Stimulated activated CD4-positive, alpha-beta T cell treated with anti-CD3 and anti-CD28 coated beads, Interleukin-12 subunit alpha, Interleukin-12 subunit beta, amount 100 ng/mL, for 24 hours (primary cell): Measurements from ENCODE around the gene ANKRD40.
A peak's percentile ranks its signal among the peaks of the same experiment; 100 is the strongest.

ENCODE experiments used
- DNase-seq, 2 experiments: peaks; one replicate each; pipeline ENCODE4 v3.0.0-alpha.2; 2020; ENCODE audit warnings: low read depth in 2 of 2

The ANKRD40 gene

GRCh38 chr17:50668838-50669581, 38.7 kb downstream of the ANKRD40 start:
- DNase-seq: no peak

- DNase-seq: no peak
These were observed 39.5 kb downstream of the ANKRD40 start for GRCh38 chr17:50668025-50668837.

- no peak for DNase-seq
These were observed 40.3 kb downstream of the ANKRD40 start for GRCh38 chr17:50667259-50668024.

GRCh38 chr17:50666316-50666715, 41.4 kb downstream of the ANKRD40 start:
- DNase-seq: no peak

GRCh38 chr17:50665838-50666237, 41.9 kb downstream of the ANKRD40 start:
- DNase-seq: no peak

GRCh38 chr17:50664788-50665458, 42.8 kb downstream of the ANKRD40 start:
- no peak for DNase-seq

GRCh38 chr17:50663812-50664374, 43.8 kb downstream of the ANKRD40 start:
- no peak for DNase-seq

- DNase-seq: no peak
These were observed 45.0 kb downstream of the ANKRD40 start for GRCh38 chr17:50662632-50663225.

GRCh38 chr17:50661795-50662391, 45.8 kb downstream of the ANKRD40 start:
- DNase-seq: peak in 1 of 2 experiments; percentile 17

- no peak for DNase-seq
These were observed 46.4 kb downstream of the ANKRD40 start for GRCh38 chr17:50661348-50661747.

GRCh38 chr17:50660887-50661345, 46.8 kb downstream of the ANKRD40 start:
- no peak for DNase-seq

- DNase-seq: no peak
These were observed 47.5 kb downstream of the ANKRD40 start for GRCh38 chr17:50660042-50660886.

- DNase-seq: no peak
These were observed 48.5 kb downstream of the ANKRD40 start for GRCh38 chr17:50659179-50659578.

GRCh38 chr17:50658616-50659015, 49.1 kb downstream of the ANKRD40 start:
- DNase-seq: no peak

- DNase-seq: no peak
These were observed 50.1 kb downstream of the ANKRD40 start for GRCh38 chr17:50657627-50658026.

GRCh38 chr17:50657054-50657453, 50.7 kb downstream of the ANKRD40 start:
- no peak for DNase-seq

GRCh38 chr17:50656509-50656908, 51.2 kb downstream of the ANKRD40 start:
- no peak for DNase-seq

- DNase-seq: no peak
These were observed 54.0 kb downstream of the ANKRD40 start for GRCh38 chr17:50653738-50654137.

GRCh38 chr17:50651661-50652060, 56.1 kb downstream of the ANKRD40 start:
- DNase-seq: no peak
